ENCODE results near the gene TUBA1B.

TUBA1B gene

GRCh38 chr12:49093792-49094159, 37.4 kb downstream of the TUBA1B start:
- H3K4me3 ChIP-seq (ENCODE audit: low read depth, low read length) = no peak overlapping the region
- no peak for TF ChIP-seq CTCF (IDR thresholded peaks at IDR 0.05; ENCODE audit: low read depth, low read length)

- no peak overlapping the region for H3K4me3 ChIP-seq (ENCODE audit: low read depth, low read length)
- no peak for TF ChIP-seq CTCF (IDR thresholded peaks at IDR 0.05; ENCODE audit: low read depth, low read length)
These were observed 38.3 kb downstream of the TUBA1B start for GRCh38 chr12:49092816-49093406.

GRCh38 chr12:49092086-49092815, 38.9 kb downstream of the TUBA1B start:
- H3K4me3 ChIP-seq (ENCODE audit: low read depth, low read length) = peak overlapping the region; percentile 34

GRCh38 chr12:49091836-49092085, 39.4 kb downstream of the TUBA1B start:
- TF ChIP-seq CTCF (IDR thresholded peaks at IDR 0.05; ENCODE audit: low read depth, low read length) = no peak
- peak overlapping the region; percentile 34 for H3K4me3 ChIP-seq (ENCODE audit: low read depth, low read length)

More at GRCh38 chr12:49092086-49092815, 38.9 kb downstream of the TUBA1B start:
- TF ChIP-seq CTCF (IDR thresholded peaks at IDR 0.05; ENCODE audit: low read depth, low read length) = 0 out of 2 replicates have a peak, but pooled peaks have one; percentile 11

GRCh38 chr12:49091056-49091835, 39.9 kb downstream of the TUBA1B start:
- H3K4me3 ChIP-seq (ENCODE audit: low read depth, low read length) = no peak overlapping the region; the same call in 1 of the 2 replicates
- no peak for TF ChIP-seq CTCF (IDR thresholded peaks at IDR 0.05; ENCODE audit: low read depth, low read length)

GRCh38 chr12:49089821-49090773, 41.1 kb downstream of the TUBA1B start:
- TF ChIP-seq CTCF (IDR thresholded peaks at IDR 0.05; ENCODE audit: low read depth, low read length) = 0 out of 2 replicates have a peak, but pooled peaks have one; percentile 18
- peak overlapping the region; percentile 48 for H3K4me3 ChIP-seq (ENCODE audit: low read depth, low read length)
